Measurements from ENCODE around the gene GJB2. TPM values are rescaled to one million over a fixed set of nuclear protein-coding genes. Genes with fewer than 3 reads are reported as not detected.

The GJB2 gene
- total RNA-seq, 3 donors from 2014 or later = 18.1 to 45.4 (median 42.9) TPM

GRCh38 chr13:20161951-20162300, 30.8 kb downstream of the GJB2 start:
- no peaks in the 10 kb centered on the region for H3K9me3 ChIP-seq
- no peak overlapping the region for H3K4me3 ChIP-seq
- TF ChIP-seq CTCF (IDR thresholded peaks at IDR 0.05) = no peak
- intact Hi-C loops (cut with DNase I, micrococcal nuclease) = no loop called here
- no peak for ATAC-seq
- H3K36me3 ChIP-seq (ENCODE audit: low read depth) = no peaks in the 10 kb centered on the region
- no peak for DNase-seq
- peaks cover 19% of the 10 kb centered on the region for H3K4me1 ChIP-seq (ENCODE audit: low read depth)

- ATAC-seq = peak; percentile 55
- Histone ChIP-seq H3K9me3 (no peaks in the 10 kb centered on the region), H3K4me1 (ENCODE audit: low read depth) (peaks cover 19% of the 10 kb centered on the region), H3K36me3 (ENCODE audit: low read depth) (no peaks in the 10 kb centered on the region), H3K4me3 (no peak overlapping the region)
- DNase-seq = peak; percentile 26 to 60 (median 42)
- TF ChIP-seq CTCF (IDR thresholded peaks at IDR 0.05) = no peak
- intact Hi-C loops (cut with DNase I, micrococcal nuclease) = no loop called here
Observed at GRCh38 chr13:20161275-20161950, 31.3 kb downstream of the GJB2 start.

- Histone ChIP-seq H3K36me3 (ENCODE audit: low read depth) (no peaks in the 10 kb centered on the region), H3K9me3 (no peaks in the 10 kb centered on the region), H3K4me1 (ENCODE audit: low read depth) (peaks cover 19% of the 10 kb centered on the region), H3K4me3 (no peak within 1 kb of the TSS)
- DNase-seq = peak; percentile 44 to 62 (median 53)
- TF ChIP-seq CTCF (IDR thresholded peaks at IDR 0.05) = no peak
- intact Hi-C loops (cut with DNase I, micrococcal nuclease) = no loop called here
- peak; percentile 66 for ATAC-seq
Observed at GRCh38 chr13:20160306-20161274, 32.1 kb downstream of the GJB2 start, which contains the start of gene GJA3. GJA3 (minus strand) TSS chr13:20161052; CDS start chr13:20143288, 17,764 bp downstream.

- ATAC-seq = no peak
- Histone ChIP-seq H3K4me3 (no peak overlapping the region), H3K36me3 (ENCODE audit: low read depth) (no peaks in the 10 kb centered on the region), H3K4me1 (ENCODE audit: low read depth) (peaks cover 19% of the 10 kb centered on the region), H3K9me3 (no peaks in the 10 kb centered on the region)
- intact Hi-C loops (cut with DNase I, micrococcal nuclease) = no loop called here
- no peak for TF ChIP-seq CTCF (IDR thresholded peaks at IDR 0.05)
- no peak for DNase-seq
Observed at GRCh38 chr13:20159646-20160305, 33.0 kb downstream of the GJB2 start.

GRCh38 chr13:20157151-20157796, 35.5 kb downstream of the GJB2 start:
- intact Hi-C loops (cut with DNase I, micrococcal nuclease) = no loop called here

More at GRCh38 chr13:20157151-20157796, 35.5 kb downstream of the GJB2 start:
- TF ChIP-seq CTCF (IDR thresholded peaks at IDR 0.05) = no peak
- Histone ChIP-seq H3K9me3 (no peaks in the 10 kb centered on the region), H3K36me3 (ENCODE audit: low read depth) (no peaks in the 10 kb centered on the region), H3K4me1 (ENCODE audit: low read depth) (peaks cover 17% of the 10 kb centered on the region), H3K4me3 (no peak overlapping the region)
- ATAC-seq = no peak
- DNase-seq = no peak

Measured in mucosa of descending colon (tissue), 3 donors.